C4-2B (cell line): ENCODE measurements around the gene NLRP3.

Experiments
- CTCF ChIP-seq: fragments of 450-650 bp; conservative IDR thresholded peaks from 2 replicates; pipeline ENCODE4 v1.5.1; 2017; ENCODE audit warnings: mild to moderate bottlenecking
- ZFX ChIP-seq: fragments of 450-650 bp; IDR thresholded peaks from 2 replicates; pipeline ENCODE4 v1.6.1; 2017

DNA sequence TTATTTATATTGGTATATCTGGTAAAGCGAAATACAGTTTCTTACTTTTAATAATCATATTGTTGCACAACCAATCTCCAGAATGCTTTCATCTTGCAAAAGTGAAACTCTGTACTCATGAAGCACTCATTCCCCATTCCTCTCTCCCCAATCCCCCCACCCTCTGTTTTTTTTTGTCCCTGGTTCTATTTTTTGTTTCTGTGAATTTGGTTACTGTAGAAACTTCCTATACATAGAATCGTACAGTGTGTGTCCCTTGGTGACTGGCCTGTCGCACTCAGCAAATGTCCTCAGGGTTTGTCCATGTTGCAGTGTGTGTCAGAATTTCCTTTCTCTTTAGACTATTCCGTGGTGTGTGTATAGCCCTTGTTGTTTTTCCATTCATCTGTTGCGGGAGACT lies 7.9 kb upstream of the NLRP3 start:
- TF ChIP-seq CTCF (no peak), ZFX (no peak)
